Psoas muscle (tissue), 8 donors: Measurements from ENCODE around the gene LHFPL6. TPM values are rescaled to one million over a fixed set of nuclear protein-coding genes. Genes with fewer than 3 reads are reported as not detected.

ENCODE experiments used
- ATAC-seq, 4 donors: fragments of 200-7000 bp; cut with Tn5 transposase; one replicate each; pipeline ENCODE4 v1.9.1; 2020; ENCODE audit warnings: moderate library complexity in 3 of 4, mild to moderate bottlenecking in 2 of 4
- DNase-seq, 2 donors: peaks; one replicate each; pipeline ENCODE4 v3.0.0-alpha.2; 2020
- H3K27ac ChIP-seq: fragments of 200-600 bp; one replicate; pipeline ENCODE4 v1.8.0; 2022
- H3K27me3 ChIP-seq, 3 donors: fragments of 200-600 bp in 1 of 3; one replicate each; pipeline versions ENCODE4 v1.6.1 to v1.8.0; 2013 to 2022; ENCODE audit warnings: low read length in 2 of 3, mild to moderate bottlenecking in 2 of 3, moderate library complexity in 1 of 3; ENCODE audit not compliant: insufficient read depth in 3 of 3
- H3K36me3 ChIP-seq, 2 donors: fragments of 200-600 bp in 1 of 2; one replicate each; pipeline versions ENCODE4 v1.6.1 to v1.8.0; 2013 to 2022; ENCODE audit warnings: low read depth in 1 of 2, mild to moderate bottlenecking in 1 of 2, moderate library complexity in 1 of 2; ENCODE audit not compliant: insufficient read depth in 1 of 2
- H3K4me1 ChIP-seq: fragments of 200-600 bp; one replicate; pipeline ENCODE4 v1.8.0; 2022
- H3K4me3 ChIP-seq: fragments of 200-600 bp; one replicate; pipeline ENCODE4 v1.8.0; 2022; ENCODE audit warnings: mild to moderate bottlenecking
- H3K9me3 ChIP-seq: fragments of 200-600 bp; one replicate; pipeline ENCODE4 v1.8.0; 2022
- CTCF ChIP-seq: fragments of 200-600 bp; IDR thresholded peaks from one replicate; pipeline ENCODE4 v1.8.0; 2022; ENCODE audit warnings: antibody characterized with exemption
- WGBS, 3 donors: extraction: QIAGEN DNeasy Blood & Tissue Kit; methylation state at CpG; one replicate each; pipeline versions ENCODE4 v1.1.6 to v1.1.7; 2013; 5-methylcytosine and 5-hydroxymethylcytosine counted together
- intact Hi-C, 2 donors: fragments of 100-400 bp; cut with DNase I; formaldehyde crosslinking; loops; one replicate each; pipeline versions ENCODE4 v1.11.0 to v1.14.2; 2022
- polyA plus RNA-seq, 3 donors: library from polyadenylated mRNA; stranded (reverse); fragments of 200-250 nt; gene quantifications; one replicate each; pipeline ENCODE4 v1.2.3, GENCODE V29; 2013
- total RNA-seq, 4 donors: library from RNA; stranded (reverse); fragmentation: NEBNext Ultra II Directional in 2 of 4; extraction: Animal tissue kit (Norgen Biotek cat#: 25700) in 2 of 4; gene quantifications; one replicate each; pipeline versions ENCODE4 v1.2.1 to v1.2.4, GENCODE V29; 2021 to 2023
- donor health status: healthy with polysubstance abuse.
- donor health status: DM: no; HTN: no; CAD: no; lungs with moderate emphysema.
- donor health status: Bipolar disorder and iron deficiency.
- donor health status: healthy.
- donor health status: DM: yes; HTN: yes; CAD: no.
- donor health status: DM: no; HTN: no; CAD: no.
- donor health status: DM: no; HTN: no; CAD: no.
- donor health status: DM: yes; HTN: yes; CAD: no.

The LHFPL6 gene
- total and polyA plus RNA-seq, 7 donors, result 15.0 to 35.8 (median 17.3) TPM

- 81 to 89% (median 84%) methylated on average over 2 of the region's 2 CpGs for WGBS, 3 donors
- Histone ChIP-seq H3K36me3 (no peaks in the 10 kb centered on the region), H3K27ac (no peak overlapping the region), H3K4me3 (no peak overlapping the region), H3K4me1 (peaks cover 27% of the 10 kb centered on the region), H3K27me3 (no peaks in the 10 kb centered on the region), H3K9me3 (no peaks in the 10 kb centered on the region)
- intact Hi-C loops, result no loop called here
- ATAC-seq (no peak), DNase-seq (no peak)
- TF ChIP-seq CTCF, result no peak
These were observed 25.8 kb downstream of the LHFPL6 start for GRCh38 chr13:39577203-39577602.

- Histone ChIP-seq H3K27me3 (no peaks in the 10 kb centered on the region), H3K36me3 (no peaks in the 10 kb centered on the region), H3K27ac (no peak overlapping the region), H3K4me3 (no peak overlapping the region), H3K9me3 (no peaks in the 10 kb centered on the region), H3K4me1 (peaks cover 25% of the 10 kb centered on the region)
- ATAC-seq, result no peak
- no peak for TF ChIP-seq CTCF
- 35 to 58% (median 47%) methylated on average over 11 of the region's 11 CpGs for WGBS, 3 donors
- no peak for DNase-seq
- intact Hi-C loops, result no loop called here
These were observed 27.3 kb downstream of the LHFPL6 start for GRCh38 chr13:39575641-39576238.

GRCh38 chr13:39571502-39572092, 31.4 kb downstream of the LHFPL6 start:
- no peaks in the 10 kb centered on the region for H3K36me3 ChIP-seq
- no peak overlapping the region for H3K4me3 ChIP-seq
- ATAC-seq (no peak), DNase-seq (peak in 1 of 2 donors; percentile 49)
- no peaks in the 10 kb centered on the region for H3K27me3 ChIP-seq
- H3K27ac ChIP-seq, result no peak overlapping the region
- intact Hi-C loops, result no loop called here
- 90 to 94% (median 91%) methylated on average over 15 of the region's 15 CpGs for WGBS, 3 donors
- H3K4me1 ChIP-seq, result no peaks in the 10 kb centered on the region
- no peaks in the 10 kb centered on the region for H3K9me3 ChIP-seq
- no peak for TF ChIP-seq CTCF

GRCh38 chr13:39567569-39567968, 35.4 kb downstream of the LHFPL6 start:
- no peak overlapping the region for H3K27ac ChIP-seq
- ATAC-seq, result no peak
- H3K36me3 ChIP-seq, result no peaks in the 10 kb centered on the region
- WGBS, 3 donors, result 77 to 89% (median 87%) methylated on average over 1 of the region's 1 CpG
- no peaks in the 10 kb centered on the region for H3K4me1 ChIP-seq
- no peak overlapping the region for H3K4me3 ChIP-seq
- H3K9me3 ChIP-seq, result no peaks in the 10 kb centered on the region
- TF ChIP-seq CTCF, result no peak
- intact Hi-C loops, result loop anchor here in 1 of 2 donors (5.0 kb wide), 1 partner anchor 40 kb away; no protein-coding TSS in a partner anchor
- DNase-seq, result no peak
- H3K27me3 ChIP-seq, result no peaks in the 10 kb centered on the region
